H1 (cell line): ENCODE measurements around the gene THADA. TPM values are rescaled to one million over a fixed set of nuclear protein-coding genes. Genes with fewer than 3 reads are reported as not detected.

Experiments used
- polyA plus RNA-seq, 7 experiments: library from polyadenylated mRNA; depleted of rRNA in 3 of 7; stranded (reverse) in 5 of 7; unstranded in 2 of 7; fragments of >200 nt in 5 of 7; fragments of 200-250 nt in 2 of 7; gene quantifications; 1 replicate in 5 of 7; 2 replicates in 1 of 7; 4 replicates in 1 of 7; pipeline versions ENCODE4 v1.2.1 to v1.2.3, GENCODE V29; 2011 to 2013; ENCODE audit warnings: missing spikeins in 2 of 7, mixed read lengths in 2 of 7
- total RNA-seq: library from RNA; stranded (reverse); fragmentation: NEBNext Ultra II Directional; extraction: Animal tissue kit (Norgen Biotek cat#: 25700); gene quantifications from 2 replicates; pipeline ENCODE4 v1.2.1, GENCODE V29; 2021
- TF ChIP-seq, protein P1 (sequence below): fragments of 300-600 bp; sonication (generic); IDR thresholded peaks from 2 replicates; pipeline ENCODE4 v1.7.1; 2012; ENCODE audit warnings: low read length, moderate library complexity, mild to moderate bottlenecking, inconsistent platforms; ENCODE audit not compliant: insufficient replicate concordance

The THADA gene
- total and polyA plus RNA-seq, 2 of the 8 experiments (the other 6 are each of a cell fraction or from before 2014, with no cell fraction given), result 22.4 to 26.8 TPM

DNA sequence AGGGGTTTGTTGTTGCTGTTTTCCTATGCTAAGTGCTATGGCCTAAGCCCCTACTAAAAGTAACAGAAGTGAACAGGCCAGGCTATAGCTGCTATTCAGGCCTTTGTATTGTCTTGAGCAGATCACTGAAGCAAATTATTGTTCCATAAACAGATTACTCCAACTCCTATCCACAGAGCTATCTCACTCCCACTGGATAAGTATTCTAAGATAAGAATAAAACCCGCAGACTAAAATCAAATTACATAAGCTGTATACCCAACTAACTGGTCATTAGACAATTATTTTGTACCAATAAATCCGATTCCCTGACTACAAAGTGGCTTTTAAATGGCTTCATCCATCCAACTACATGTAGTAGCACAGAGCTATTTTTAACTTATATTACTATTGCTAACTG is 74.3 kb downstream of the THADA start (continued):
- TF ChIP-seq, protein P1, sequence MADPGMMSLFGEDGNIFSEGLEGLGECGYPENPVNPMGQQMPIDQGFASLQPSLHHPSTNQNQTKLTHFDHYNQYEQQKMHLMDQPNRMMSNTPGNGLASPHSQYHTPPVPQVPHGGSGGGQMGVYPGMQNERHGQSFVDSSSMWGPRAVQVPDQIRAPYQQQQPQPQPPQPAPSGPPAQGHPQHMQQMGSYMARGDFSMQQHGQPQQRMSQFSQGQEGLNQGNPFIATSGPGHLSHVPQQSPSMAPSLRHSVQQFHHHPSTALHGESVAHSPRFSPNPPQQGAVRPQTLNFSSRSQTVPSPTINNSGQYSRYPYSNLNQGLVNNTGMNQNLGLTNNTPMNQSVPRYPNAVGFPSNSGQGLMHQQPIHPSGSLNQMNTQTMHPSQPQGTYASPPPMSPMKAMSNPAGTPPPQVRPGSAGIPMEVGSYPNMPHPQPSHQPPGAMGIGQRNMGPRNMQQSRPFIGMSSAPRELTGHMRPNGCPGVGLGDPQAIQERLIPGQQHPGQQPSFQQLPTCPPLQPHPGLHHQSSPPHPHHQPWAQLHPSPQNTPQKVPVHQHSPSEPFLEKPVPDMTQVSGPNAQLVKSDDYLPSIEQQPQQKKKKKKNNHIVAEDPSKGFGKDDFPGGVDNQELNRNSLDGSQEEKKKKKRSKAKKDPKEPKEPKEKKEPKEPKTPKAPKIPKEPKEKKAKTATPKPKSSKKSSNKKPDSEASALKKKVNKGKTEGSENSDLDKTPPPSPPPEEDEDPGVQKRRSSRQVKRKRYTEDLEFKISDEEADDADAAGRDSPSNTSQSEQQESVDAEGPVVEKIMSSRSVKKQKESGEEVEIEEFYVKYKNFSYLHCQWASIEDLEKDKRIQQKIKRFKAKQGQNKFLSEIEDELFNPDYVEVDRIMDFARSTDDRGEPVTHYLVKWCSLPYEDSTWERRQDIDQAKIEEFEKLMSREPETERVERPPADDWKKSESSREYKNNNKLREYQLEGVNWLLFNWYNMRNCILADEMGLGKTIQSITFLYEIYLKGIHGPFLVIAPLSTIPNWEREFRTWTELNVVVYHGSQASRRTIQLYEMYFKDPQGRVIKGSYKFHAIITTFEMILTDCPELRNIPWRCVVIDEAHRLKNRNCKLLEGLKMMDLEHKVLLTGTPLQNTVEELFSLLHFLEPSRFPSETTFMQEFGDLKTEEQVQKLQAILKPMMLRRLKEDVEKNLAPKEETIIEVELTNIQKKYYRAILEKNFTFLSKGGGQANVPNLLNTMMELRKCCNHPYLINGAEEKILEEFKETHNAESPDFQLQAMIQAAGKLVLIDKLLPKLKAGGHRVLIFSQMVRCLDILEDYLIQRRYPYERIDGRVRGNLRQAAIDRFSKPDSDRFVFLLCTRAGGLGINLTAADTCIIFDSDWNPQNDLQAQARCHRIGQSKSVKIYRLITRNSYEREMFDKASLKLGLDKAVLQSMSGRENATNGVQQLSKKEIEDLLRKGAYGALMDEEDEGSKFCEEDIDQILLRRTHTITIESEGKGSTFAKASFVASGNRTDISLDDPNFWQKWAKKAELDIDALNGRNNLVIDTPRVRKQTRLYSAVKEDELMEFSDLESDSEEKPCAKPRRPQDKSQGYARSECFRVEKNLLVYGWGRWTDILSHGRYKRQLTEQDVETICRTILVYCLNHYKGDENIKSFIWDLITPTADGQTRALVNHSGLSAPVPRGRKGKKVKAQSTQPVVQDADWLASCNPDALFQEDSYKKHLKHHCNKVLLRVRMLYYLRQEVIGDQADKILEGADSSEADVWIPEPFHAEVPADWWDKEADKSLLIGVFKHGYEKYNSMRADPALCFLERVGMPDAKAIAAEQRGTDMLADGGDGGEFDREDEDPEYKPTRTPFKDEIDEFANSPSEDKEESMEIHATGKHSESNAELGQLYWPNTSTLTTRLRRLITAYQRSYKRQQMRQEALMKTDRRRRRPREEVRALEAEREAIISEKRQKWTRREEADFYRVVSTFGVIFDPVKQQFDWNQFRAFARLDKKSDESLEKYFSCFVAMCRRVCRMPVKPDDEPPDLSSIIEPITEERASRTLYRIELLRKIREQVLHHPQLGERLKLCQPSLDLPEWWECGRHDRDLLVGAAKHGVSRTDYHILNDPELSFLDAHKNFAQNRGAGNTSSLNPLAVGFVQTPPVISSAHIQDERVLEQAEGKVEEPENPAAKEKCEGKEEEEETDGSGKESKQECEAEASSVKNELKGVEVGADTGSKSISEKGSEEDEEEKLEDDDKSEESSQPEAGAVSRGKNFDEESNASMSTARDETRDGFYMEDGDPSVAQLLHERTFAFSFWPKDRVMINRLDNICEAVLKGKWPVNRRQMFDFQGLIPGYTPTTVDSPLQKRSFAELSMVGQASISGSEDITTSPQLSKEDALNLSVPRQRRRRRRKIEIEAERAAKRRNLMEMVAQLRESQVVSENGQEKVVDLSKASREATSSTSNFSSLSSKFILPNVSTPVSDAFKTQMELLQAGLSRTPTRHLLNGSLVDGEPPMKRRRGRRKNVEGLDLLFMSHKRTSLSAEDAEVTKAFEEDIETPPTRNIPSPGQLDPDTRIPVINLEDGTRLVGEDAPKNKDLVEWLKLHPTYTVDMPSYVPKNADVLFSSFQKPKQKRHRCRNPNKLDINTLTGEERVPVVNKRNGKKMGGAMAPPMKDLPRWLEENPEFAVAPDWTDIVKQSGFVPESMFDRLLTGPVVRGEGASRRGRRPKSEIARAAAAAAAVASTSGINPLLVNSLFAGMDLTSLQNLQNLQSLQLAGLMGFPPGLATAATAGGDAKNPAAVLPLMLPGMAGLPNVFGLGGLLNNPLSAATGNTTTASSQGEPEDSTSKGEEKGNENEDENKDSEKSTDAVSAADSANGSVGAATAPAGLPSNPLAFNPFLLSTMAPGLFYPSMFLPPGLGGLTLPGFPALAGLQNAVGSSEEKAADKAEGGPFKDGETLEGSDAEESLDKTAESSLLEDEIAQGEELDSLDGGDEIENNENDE, result no peak
